Type B pancreatic cell (in vitro differentiated cells): ENCODE measurements around the gene LIMCH1. TPM values are rescaled to one million over a fixed set of nuclear protein-coding genes. Genes with fewer than 3 reads are reported as not detected.

Experiments used
- DNase-seq: peaks from one replicate; pipeline ENCODE4 v3.0.0; 2021; ENCODE audit warnings: mixed read lengths; ENCODE audit not compliant: unreplicated experiment; ENCODE audit errors: extremely low spot score
- H3K27ac Mint-ChIP-seq: 2 replicates; pipeline ENCODE4 v1.8.0; 2021; ENCODE audit warnings: mild to moderate bottlenecking, mixed read lengths
- H3K27me3 Mint-ChIP-seq: 2 replicates; pipeline ENCODE4 v1.8.0; 2021; ENCODE audit warnings: mixed read lengths
- H3K36me3 Mint-ChIP-seq: 2 replicates; pipeline ENCODE4 v1.8.0; 2021; ENCODE audit warnings: mixed read lengths
- H3K4me1 Mint-ChIP-seq: one replicate; pipeline ENCODE4 v1.8.0; 2021; ENCODE audit warnings: mixed read lengths; ENCODE audit not compliant: unreplicated experiment
- H3K4me3 Mint-ChIP-seq: 2 replicates; pipeline ENCODE4 v1.8.0; 2021; ENCODE audit warnings: mild to moderate bottlenecking, mixed read lengths
- H3K9me3 Mint-ChIP-seq: 2 replicates; pipeline ENCODE4 v1.8.0; 2021; ENCODE audit warnings: mixed read lengths
- CTCF ChIP-seq: fragments of 200-600 bp; sonication (generic); conservative IDR thresholded peaks from 2 replicates; pipeline ENCODE4 v1.5.0; 2021; ENCODE audit warnings: antibody characterized with exemption, mild to moderate bottlenecking
- total RNA-seq: library from RNA; stranded (reverse); gene quantifications from 2 replicates; pipeline ENCODE4 v1.2.1, GENCODE V29; 2021; ENCODE audit warnings: low replicate concordance

Gene LIMCH1
- total RNA-seq, 1 donor from 2014 or later, result 67.9 TPM

GRCh38 chr4:41723286-41723685 lies 185.3 kb downstream of the LIMCH1 start:
- TF ChIP-seq CTCF, result no peak
- Mint-ChIP-seq H3K4me1 (no peaks in the 10 kb centered on the region), H3K4me3 (no peak overlapping the region), H3K27ac (no peak overlapping the region), H3K36me3 (no peaks in the 10 kb centered on the region), H3K9me3 (peaks cover 6% of the 10 kb centered on the region), H3K27me3 (peaks cover 73% of the 10 kb centered on the region)
- DNase-seq, result no peak

GRCh38 chr4:41725254-41725653 lies 187.3 kb downstream of the LIMCH1 start:
- Mint-ChIP-seq H3K27ac (no peak overlapping the region), H3K4me3 (no peak overlapping the region), H3K9me3 (peaks cover 6% of the 10 kb centered on the region), H3K4me1 (no peaks in the 10 kb centered on the region), H3K27me3 (peaks cover 78% of the 10 kb centered on the region), H3K36me3 (no peaks in the 10 kb centered on the region)
- no peak for DNase-seq
- TF ChIP-seq CTCF, result peak; percentile 66

- no peak for DNase-seq
- Mint-ChIP-seq H3K4me3 (no peak overlapping the region), H3K27ac (no peak overlapping the region), H3K4me1 (no peaks in the 10 kb centered on the region), H3K9me3 (peaks cover 6% of the 10 kb centered on the region), H3K36me3 (no peaks in the 10 kb centered on the region), H3K27me3 (peaks cover 81% of the 10 kb centered on the region)
- TF ChIP-seq CTCF, result no peak
Measured at GRCh38 chr4:41727861-41728572, 190.1 kb downstream of the LIMCH1 start.

GRCh38 chr4:41728573-41728913 lies 190.6 kb downstream of the LIMCH1 start:
- H3K9me3 Mint-ChIP-seq, result peaks cover 6% of the 10 kb centered on the region
- no peak for DNase-seq
- no peak overlapping the region for H3K4me3 Mint-ChIP-seq
- H3K27me3 Mint-ChIP-seq, result peaks cover 81% of the 10 kb centered on the region
- H3K36me3 Mint-ChIP-seq, result no peaks in the 10 kb centered on the region
- no peak for TF ChIP-seq CTCF
- no peak overlapping the region for H3K27ac Mint-ChIP-seq
- H3K4me1 Mint-ChIP-seq, result no peaks in the 10 kb centered on the region

GRCh38 chr4:41731569-41732126 lies 193.7 kb downstream of the LIMCH1 start:
- no peaks in the 10 kb centered on the region for H3K9me3 Mint-ChIP-seq
- H3K27me3 Mint-ChIP-seq, result peaks cover 88% of the 10 kb centered on the region
- no peak for DNase-seq
- no peaks in the 10 kb centered on the region for H3K36me3 Mint-ChIP-seq
- H3K4me3 Mint-ChIP-seq, result no peak overlapping the region
- no peak for TF ChIP-seq CTCF
- no peaks in the 10 kb centered on the region for H3K4me1 Mint-ChIP-seq
- H3K27ac Mint-ChIP-seq, result no peak overlapping the region
